HepG2 (cell line): Measurements from ENCODE around the gene OSBPL5. TPM values are rescaled to one million over a fixed set of nuclear protein-coding genes. Genes with fewer than 3 reads are reported as not detected.

Source experiments
- ATAC-seq: fragments of 200-7000 bp; cut with Tn5 transposase; 3 replicates; pipeline ENCODE4 v1.9.1; 2020; ENCODE audit warnings: mild to moderate bottlenecking, moderate library complexity
- BruUV-seq: library from RNA; stranded (reverse); fragments of 400-500 nt; replicated peaks from 2 replicates; lab custom pipeline; 2021; lab: Mats Ljungman, UMichigan
- CTCF ChIA-PET: fragments of 300-600 bp; formaldehyde crosslinking; extraction: SDS; loops from one replicate; lab custom pipeline; 2021; ENCODE audit warnings: low total read pairs, inconsistent platforms, low intra/inter-chr PET ratio; lab: Yijun Ruan, JAX
- POLR2A ChIA-PET: fragments of 350-600 bp; sonication (Branson Sonifier 250); formaldehyde crosslinking; loops from one replicate; lab custom pipeline; 2020; ENCODE audit warnings: antibody characterized with exemption, inconsistent platforms; lab: Yijun Ruan, JAX
- DNase-seq: peaks from one replicate; pipeline ENCODE4 v3.0.0-alpha.2; 2015; ENCODE audit warnings: low spot score
- FAIRE-seq: peaks from 3 replicates; lab custom pipeline; 2011; peaks lifted over from hg19 to GRCh38; lab: Jason Lieb, UNC
- H2AFZ ChIP-seq: one replicate; pipeline ENCODE4 v1.6.1; 2011; ENCODE audit warnings: low read length, inconsistent platforms
- H3K27ac ChIP-seq: fragments of 300-600 bp; 3 replicates; pipeline ENCODE4 v1.8.0; 2011; ENCODE audit warnings: mixed run types, mild to moderate bottlenecking, mixed read lengths, low read length, inconsistent platforms; ENCODE audit not compliant: insufficient read depth; ENCODE audit errors: extremely low read length
- H3K27me3 ChIP-seq, 2 experiments: fragments of 200-600 bp in 1 of 2; 2 replicates in 1 of 2; 3 replicates in 1 of 2; pipeline versions ENCODE4 v1.6.0 to v1.8.0; 2011; ENCODE audit warnings: low read length in 2 of 2, mild to moderate bottlenecking in 2 of 2, moderate library complexity in 2 of 2, inconsistent platforms in 1 of 2; ENCODE audit not compliant: insufficient read depth in 2 of 2, control insufficient read depth in 1 of 2
- H3K36me3 ChIP-seq, 2 experiments: fragments of 200-600 bp in 1 of 2; replicated peaks in 1 of 2; 2 replicates in 1 of 2; 3 replicates in 1 of 2; pipeline versions ENCODE4 v1.5.1 to v1.8.0; 2011; ENCODE audit warnings: low read length in 2 of 2, inconsistent platforms in 1 of 2; ENCODE audit not compliant: insufficient read depth in 2 of 2, control insufficient read depth in 1 of 2
- H3K4me1 ChIP-seq: 2 replicates; pipeline ENCODE4 v1.5.1; 2012; ENCODE audit warnings: low read length, inconsistent platforms; ENCODE audit not compliant: insufficient read depth
- H3K4me2 ChIP-seq: 2 replicates; pipeline ENCODE4 v1.6.0; 2011; ENCODE audit warnings: low read depth, low read length, inconsistent platforms
- H3K4me3 ChIP-seq, 3 experiments: fragments of 200-600 bp in 1 of 3; sonication (generic), shearing (Covaris generic) in 1 of 3; replicated peaks in 1 of 3; 2 replicates each; pipeline ENCODE4 v1.5.1; 2011 to 2016; ENCODE audit warnings: low read length in 3 of 3, inconsistent platforms in 2 of 3, low read depth in 2 of 3, mild to moderate bottlenecking in 2 of 3, control low read depth in 1 of 3, mixed read lengths in 1 of 3; ENCODE audit not compliant: insufficient read depth in 1 of 3
- H3K79me2 ChIP-seq: one replicate; pipeline ENCODE4 v1.6.1; 2011; ENCODE audit warnings: low read length, inconsistent platforms; ENCODE audit not compliant: insufficient read depth
- H3K9ac ChIP-seq: 2 replicates; pipeline ENCODE4 v1.6.0; 2011; ENCODE audit warnings: mild to moderate bottlenecking, low read depth, low read length, inconsistent platforms; ENCODE audit not compliant: insufficient read depth
- H3K9me3 ChIP-seq: 2 replicates; pipeline ENCODE4 v1.5.1; 2012; ENCODE audit warnings: mild to moderate bottlenecking, low read length
- H4K20me1 ChIP-seq: 2 replicates; pipeline ENCODE4 v1.6.0; 2011; ENCODE audit warnings: inconsistent platforms, mild to moderate bottlenecking, low read length, moderate library complexity; ENCODE audit not compliant: insufficient read depth
- WGBS: methylation state at CpG from one replicate; pipeline ENCODE4 v1.1.6; 2017; ENCODE audit warnings: low lambda C conversion rate; 5-methylcytosine and 5-hydroxymethylcytosine counted together
- in situ Hi-C: cut with HindIII; loops from 2 replicates; pipeline ENCODE4 v1.10.0; 2017; ENCODE audit warnings: low pct_unique_long_range_greater_than_20kb; ENCODE audit not compliant: extremely low pct_ligation_motif_present
- intact Hi-C: fragments of 100-400 bp; cut with micrococcal nuclease; formaldehyde crosslinking; loops from one replicate; pipeline ENCODE4 v1.10.0; 2022; ENCODE audit not compliant: unreplicated experiment
- polyA plus RNA-seq, 8 experiments: library from polyadenylated mRNA; depleted of rRNA in 3 of 8; stranded (reverse) in 7 of 8; unstranded in 1 of 8; fragments of >200 nt; fragmentation: Illumina TruSeq in 4 of 8; extraction: Trizol in 4 of 8; gene quantifications; 2 replicates each; pipeline versions ENCODE4 v1.2.1 to v1.2.3, GENCODE V29; 2011 to 2016; ENCODE audit warnings: low read depth in 4 of 8, missing spikeins in 1 of 8, mixed read lengths in 1 of 8; ENCODE audit not compliant: insufficient read depth in 1 of 8
- total RNA-seq, 5 experiments: library from RNA; depleted of rRNA; stranded (reverse); fragments of >200 nt; fragmentation: Illumina TruSeq; extraction: Trizol; gene quantifications; 2 replicates each; pipeline ENCODE4 v1.2.3, GENCODE V29; 2016; ENCODE audit warnings: low read depth in 1 of 5
- TF ChIP-seq, protein P1 (sequence below): sonication (generic); formaldehyde crosslinking; conservative IDR thresholded peaks from 2 replicates; pipeline ENCODE4 v1.8.0; 2022; ENCODE audit warnings: mild to moderate bottlenecking, moderate library complexity, missing genetic modification reagents
- TF ChIP-seq, protein P2 (sequence below): sonication (generic); formaldehyde crosslinking; IDR thresholded peaks from 2 replicates; pipeline ENCODE4 v1.4.0; 2020; ENCODE audit warnings: missing genetic modification reagents
- TF ChIP-seq, protein P3 (sequence below): sonication (generic); formaldehyde crosslinking; IDR thresholded peaks from 2 replicates; pipeline ENCODE4 v1.5.0; 2020; ENCODE audit warnings: mild to moderate bottlenecking, missing genetic modification reagents, borderline replicate concordance

OSBPL5 gene
- total and polyA plus RNA-seq, 2 of the 13 experiments (the other 11 are each of a cell fraction or from before 2014, with no cell fraction given), result not detected

DNA sequence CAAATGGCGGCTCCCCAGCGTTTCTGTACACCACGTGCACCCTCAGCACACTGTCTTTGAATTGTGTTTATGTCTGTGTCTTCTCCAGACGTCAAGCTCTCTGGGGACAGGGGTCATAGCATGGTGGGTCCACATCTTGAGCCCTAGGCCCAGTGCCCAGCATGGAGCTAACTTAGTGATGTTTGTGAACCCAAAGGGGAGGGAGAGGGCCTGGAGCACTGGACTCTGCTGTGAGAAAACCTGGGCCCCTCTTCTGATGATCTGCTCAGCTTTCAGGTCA, 49.2 kb upstream of the OSBPL5 start (continued):
- TF ChIP-seq, protein P1, sequence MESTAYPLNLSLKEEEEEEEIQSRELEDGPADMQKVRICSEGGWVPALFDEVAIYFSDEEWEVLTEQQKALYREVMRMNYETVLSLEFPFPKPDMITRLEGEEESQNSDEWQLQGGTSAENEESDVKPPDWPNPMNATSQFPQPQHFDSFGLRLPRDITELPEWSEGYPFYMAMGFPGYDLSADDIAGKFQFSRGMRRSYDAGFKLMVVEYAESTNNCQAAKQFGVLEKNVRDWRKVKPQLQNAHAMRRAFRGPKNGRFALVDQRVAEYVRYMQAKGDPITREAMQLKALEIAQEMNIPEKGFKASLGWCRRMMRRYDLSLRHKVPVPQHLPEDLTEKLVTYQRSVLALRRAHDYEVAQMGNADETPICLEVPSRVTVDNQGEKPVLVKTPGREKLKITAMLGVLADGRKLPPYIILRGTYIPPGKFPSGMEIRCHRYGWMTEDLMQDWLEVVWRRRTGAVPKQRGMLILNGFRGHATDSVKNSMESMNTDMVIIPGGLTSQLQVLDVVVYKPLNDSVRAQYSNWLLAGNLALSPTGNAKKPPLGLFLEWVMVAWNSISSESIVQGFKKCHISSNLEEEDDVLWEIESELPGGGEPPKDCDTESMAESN (CRISPR knock-in tag), result no peak
- TF ChIP-seq, protein P2, sequence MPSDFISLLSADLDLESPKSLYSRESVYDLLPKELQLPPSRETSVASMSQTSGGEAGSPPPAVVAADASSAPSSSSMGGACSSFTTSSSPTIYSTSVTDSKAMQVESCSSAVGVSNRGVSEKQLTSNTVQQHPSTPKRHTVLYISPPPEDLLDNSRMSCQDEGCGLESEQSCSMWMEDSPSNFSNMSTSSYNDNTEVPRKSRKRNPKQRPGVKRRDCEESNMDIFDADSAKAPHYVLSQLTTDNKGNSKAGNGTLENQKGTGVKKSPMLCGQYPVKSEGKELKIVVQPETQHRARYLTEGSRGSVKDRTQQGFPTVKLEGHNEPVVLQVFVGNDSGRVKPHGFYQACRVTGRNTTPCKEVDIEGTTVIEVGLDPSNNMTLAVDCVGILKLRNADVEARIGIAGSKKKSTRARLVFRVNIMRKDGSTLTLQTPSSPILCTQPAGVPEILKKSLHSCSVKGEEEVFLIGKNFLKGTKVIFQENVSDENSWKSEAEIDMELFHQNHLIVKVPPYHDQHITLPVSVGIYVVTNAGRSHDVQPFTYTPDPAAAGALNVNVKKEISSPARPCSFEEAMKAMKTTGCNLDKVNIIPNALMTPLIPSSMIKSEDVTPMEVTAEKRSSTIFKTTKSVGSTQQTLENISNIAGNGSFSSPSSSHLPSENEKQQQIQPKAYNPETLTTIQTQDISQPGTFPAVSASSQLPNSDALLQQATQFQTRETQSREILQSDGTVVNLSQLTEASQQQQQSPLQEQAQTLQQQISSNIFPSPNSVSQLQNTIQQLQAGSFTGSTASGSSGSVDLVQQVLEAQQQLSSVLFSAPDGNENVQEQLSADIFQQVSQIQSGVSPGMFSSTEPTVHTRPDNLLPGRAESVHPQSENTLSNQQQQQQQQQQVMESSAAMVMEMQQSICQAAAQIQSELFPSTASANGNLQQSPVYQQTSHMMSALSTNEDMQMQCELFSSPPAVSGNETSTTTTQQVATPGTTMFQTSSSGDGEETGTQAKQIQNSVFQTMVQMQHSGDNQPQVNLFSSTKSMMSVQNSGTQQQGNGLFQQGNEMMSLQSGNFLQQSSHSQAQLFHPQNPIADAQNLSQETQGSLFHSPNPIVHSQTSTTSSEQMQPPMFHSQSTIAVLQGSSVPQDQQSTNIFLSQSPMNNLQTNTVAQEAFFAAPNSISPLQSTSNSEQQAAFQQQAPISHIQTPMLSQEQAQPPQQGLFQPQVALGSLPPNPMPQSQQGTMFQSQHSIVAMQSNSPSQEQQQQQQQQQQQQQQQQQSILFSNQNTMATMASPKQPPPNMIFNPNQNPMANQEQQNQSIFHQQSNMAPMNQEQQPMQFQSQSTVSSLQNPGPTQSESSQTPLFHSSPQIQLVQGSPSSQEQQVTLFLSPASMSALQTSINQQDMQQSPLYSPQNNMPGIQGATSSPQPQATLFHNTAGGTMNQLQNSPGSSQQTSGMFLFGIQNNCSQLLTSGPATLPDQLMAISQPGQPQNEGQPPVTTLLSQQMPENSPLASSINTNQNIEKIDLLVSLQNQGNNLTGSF, result no peak

DNA sequence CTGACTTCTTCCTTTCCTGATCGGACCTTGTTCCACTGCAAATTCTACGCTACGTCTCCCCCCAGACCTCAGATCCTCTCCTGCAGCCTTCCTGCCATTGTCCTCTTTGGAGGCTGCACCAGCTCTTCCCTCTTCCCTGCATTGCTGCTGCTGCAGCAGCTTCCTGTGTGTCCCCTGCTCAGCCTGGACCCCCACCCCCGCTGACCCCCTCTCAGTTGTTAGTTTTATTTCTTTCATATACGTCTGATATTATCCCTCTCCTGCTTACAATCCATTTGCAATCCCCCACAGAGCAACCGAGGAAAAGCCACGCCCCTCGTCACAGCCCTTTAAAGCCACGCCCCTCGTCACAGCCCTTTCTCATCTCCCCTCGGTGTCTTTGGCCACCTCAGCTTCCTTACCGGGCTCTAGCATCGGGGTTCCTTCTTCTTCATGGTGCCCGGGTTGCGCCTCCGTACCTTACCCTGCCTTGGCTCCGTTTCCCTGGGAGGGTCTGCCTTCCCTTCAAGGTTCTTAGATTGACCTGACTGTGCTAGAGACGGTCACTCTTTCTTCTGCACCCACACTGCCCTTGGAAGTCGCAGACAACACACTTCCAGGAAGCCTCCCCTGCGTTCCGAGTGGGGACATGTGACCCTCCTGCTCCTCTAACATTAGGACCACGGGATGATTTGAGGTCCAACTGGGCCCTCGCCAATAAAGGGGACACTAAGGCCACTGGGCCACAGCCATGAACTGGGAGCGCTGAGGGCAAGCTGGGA, 48.7 kb upstream of the OSBPL5 start:
- no peaks in the 10 kb centered on the region for H3K36me3 ChIP-seq
- peaks cover 3 to 24% of the 10 kb centered on the region in 2 experiments; a peak in 4 of 5 replicates for H3K27me3 ChIP-seq
- BruUV-seq, result no TSS peak
- in situ Hi-C loops, result loop anchor here (10.0 kb wide), 2 partner anchors 109 to 179 kb away; no protein-coding TSS in a partner anchor
- no peak overlapping the region for H3K27ac ChIP-seq
- DNase-seq (no peak), ATAC-seq (no peak), FAIRE-seq (no peak)
- no peak overlapping the region for H2AFZ ChIP-seq
- no peak overlapping the region for H3K4me2 ChIP-seq
- no peaks in the 10 kb centered on the region for H3K79me2 ChIP-seq
- H3K4me1 ChIP-seq, result no peaks in the 10 kb centered on the region
- H3K4me3 ChIP-seq, result no peak overlapping the region
- intact Hi-C loops, result loop anchor here (10.0 kb wide), 1 partner anchor 99 kb away; no protein-coding TSS in a partner anchor
- CTCF ChIA-PET, result no interaction called here
- TF ChIP-seq, protein P3, sequence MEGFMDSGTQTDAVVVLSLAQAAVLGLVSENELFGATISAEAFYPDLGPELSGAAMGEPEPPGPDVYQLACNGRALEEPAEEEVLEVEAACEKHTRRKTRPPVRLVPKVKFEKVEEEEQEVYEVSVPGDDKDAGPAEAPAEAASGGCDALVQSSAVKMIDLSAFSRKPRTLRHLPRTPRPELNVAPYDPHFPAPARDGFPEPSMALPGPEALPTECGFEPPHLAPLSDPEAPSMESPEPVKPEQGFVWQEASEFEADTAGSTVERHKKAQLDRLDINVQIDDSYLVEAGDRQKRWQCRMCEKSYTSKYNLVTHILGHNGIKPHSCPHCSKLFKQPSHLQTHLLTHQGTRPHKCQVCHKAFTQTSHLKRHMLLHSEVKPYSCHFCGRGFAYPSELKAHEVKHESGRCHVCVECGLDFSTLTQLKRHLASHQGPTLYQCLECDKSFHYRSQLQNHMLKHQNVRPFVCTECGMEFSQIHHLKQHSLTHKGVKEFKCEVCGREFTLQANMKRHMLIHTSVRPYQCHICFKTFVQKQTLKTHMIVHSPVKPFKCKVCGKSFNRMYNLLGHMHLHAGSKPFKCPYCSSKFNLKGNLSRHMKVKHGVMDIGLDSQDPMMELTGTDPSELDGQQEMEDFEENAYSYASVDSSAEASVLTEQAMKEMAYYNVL (CRISPR knock-in tag), result no peak
- 12% methylated on average over 24 of the region's 24 CpGs for WGBS
- H4K20me1 ChIP-seq, result no peaks in the 10 kb centered on the region
- POLR2A ChIA-PET, result no interaction called here
- H3K9me3 ChIP-seq, result no peaks in the 10 kb centered on the region
- H3K9ac ChIP-seq, result no peak overlapping the region
